Heart left ventricle (tissue), 16 donors: ENCODE results near the gene NDST3. TPM values are rescaled to one million over a fixed set of nuclear protein-coding genes. Genes with fewer than 3 reads are reported as not detected.

Experiments used
- ATAC-seq, 4 donors: fragments of 200-7000 bp; cut with Tn5 transposase; one replicate each; pipeline ENCODE4 v1.9.1; 2020 to 2022; ENCODE audit warnings: moderate library complexity in 4 of 4, mild to moderate bottlenecking in 3 of 4, moderate number of reproducible peaks in 1 of 4
- DNase-seq, 5 donors: peaks; one replicate each; pipeline ENCODE4 v3.0.0-alpha.2; 2020
- H3K27ac ChIP-seq, 12 donors: fragments of 200-600 bp; sonication (generic) in 4 of 12; one replicate each; pipeline versions ENCODE4 v1.5.0 to v1.8.0; 2016 to 2022; ENCODE audit warnings: mild to moderate bottlenecking in 2 of 12
- H3K27me3 ChIP-seq, 9 donors: fragments of 200-600 bp; sonication (generic) in 2 of 9; one replicate each; pipeline versions ENCODE4 v1.5.1 to v1.8.0; 2016 to 2022; ENCODE audit warnings: mild to moderate bottlenecking in 3 of 9
- H3K36me3 ChIP-seq, 9 donors: fragments of 200-600 bp; sonication (generic) in 2 of 9; one replicate each; pipeline versions ENCODE4 v1.5.0 to v1.8.0; 2018 to 2022; ENCODE audit warnings: mild to moderate bottlenecking in 2 of 9
- H3K4me1 ChIP-seq, 12 donors: fragments of 200-600 bp; sonication (generic) in 4 of 12; one replicate each; pipeline versions ENCODE4 v1.5.0 to v1.8.0; 2016 to 2022; ENCODE audit warnings: mild to moderate bottlenecking in 3 of 12
- H3K4me3 ChIP-seq, 12 donors: fragments of 200-600 bp; sonication (generic) in 4 of 12; one replicate each; pipeline versions ENCODE4 v1.5.0 to v1.8.0; 2017 to 2022; ENCODE audit warnings: mild to moderate bottlenecking in 9 of 12, moderate library complexity in 4 of 12
- H3K9me3 ChIP-seq, 12 donors: fragments of 200-600 bp; sonication (generic) in 4 of 12; one replicate each; pipeline versions ENCODE4 v1.5.0 to v1.8.0; 2016 to 2022; ENCODE audit warnings: mild to moderate bottlenecking in 1 of 12
- CTCF ChIP-seq, 12 donors: fragments of 200-600 bp; sonication (generic) in 4 of 12; IDR thresholded peaks; one replicate each; pipeline versions ENCODE4 v1.5.0 to v1.8.0; 2018 to 2022; ENCODE audit warnings: antibody characterized with exemption in 12 of 12, mild to moderate bottlenecking in 5 of 12
- POLR2A ChIP-seq, 2 donors: fragments of 450-650 bp; IDR thresholded peaks; one replicate each; pipeline ENCODE4 v1.6.1; 2017; ENCODE audit warnings: antibody characterized with exemption in 2 of 2, mild to moderate bottlenecking in 2 of 2, moderate library complexity in 2 of 2
- WGBS, 4 donors: extraction: QIAGEN DNeasy Blood & Tissue Kit in 2 of 4; methylation state at CpG; one replicate each; pipeline versions ENCODE4 v1.1.5 to v1.1.7; 2013 to 2018; 5-methylcytosine and 5-hydroxymethylcytosine counted together
- intact Hi-C, 10 donors: fragments of 100-400 bp; cut with DNase I; formaldehyde crosslinking; loops; one replicate each; pipeline versions ENCODE4 v1.11.1 to v1.14.2; 2022
- polyA plus RNA-seq, 2 donors: library from polyadenylated mRNA; stranded (reverse); fragments of 200-250 nt; gene quantifications; one replicate each; pipeline ENCODE4 v1.2.3, GENCODE V29; 2013
- total RNA-seq, 9 donors: library from RNA; depleted of rRNA in 2 of 9; stranded (reverse); fragments of >200 nt in 2 of 9; fragmentation: NEBNext Ultra II Directional in 3 of 9; extraction: Animal tissue kit (Norgen Biotek cat#: 25700) in 3 of 9; gene quantifications; one replicate each; pipeline versions ENCODE4 v1.1.0 to v1.2.4, GENCODE V29; 2016 to 2023
- donor health status: ischemic (EF 13 %, LVEDD 7.1; RV severe dilation, severe dysfunction).
- donor health status: healthy with polysubstance abuse.
- donor health status: DM: no; HTN: yes; CAD: no.
- donor health status: DM: no; HTN: no; CAD: no.
- donor health status: ischemic (EF 25% LVEDD 6.9; RV normal size, moderate dysfunction).
- donor health status: ischemic (EF 25% LVEDD 5.7; RV mildly dilated, moderate dysfunction).
- donor health status: healthy.
- donor health status: DM: yes; HTN: yes; CAD: no.
- donor health status: ischemic (EF 35%, LVEDD 5.7; RV mildly dilated, moderate dysfunction).
- donor health status: nonischemic (EF 11% LVEDD 7.7; RV severe dilation, severe dysfunction).
- donor health status: DM: yes; HTN: yes; CAD: no.
- donor health status: PGD.
- donor health status: ischemic (EF 29% LVEDD 5.4; RV normal size, mild dysfunction).
- donor health status: nonischemic (EF 23%, LVEDD 6.1; RV moderate dilation, normal function).

Gene NDST3
- total and polyA plus RNA-seq, 11 donors: 0.29 TPM; not detected in 10

GRCh38 chr4:118046323-118046722 lies 12.0 kb downstream of the NDST3 start:
- Histone ChIP-seq H3K36me3 (no peaks in the 10 kb centered on the region), H3K4me1 (no peaks in the 10 kb centered on the region), H3K9me3 (peaks cover 0 to 27% (median 10%) of the 10 kb centered on the region in 12 donors), H3K4me3 (no peak overlapping the region), H3K27ac (no peak overlapping the region), H3K27me3 (peaks cover 0 to 4% (median 0%) of the 10 kb centered on the region in 9 donors)
- intact Hi-C loops: no loop called here
- ATAC-seq: no peak
- TF ChIP-seq POLR2A (IDR thresholded peaks at IDR 0.05) (no peak), CTCF (IDR thresholded peaks at IDR 0.05) (no peak)
- 56 to 75% (median 64%) methylated on average over 2 of the region's 2 CpGs for WGBS, 4 donors
- DNase-seq: no peak

GRCh38 chr4:118047043-118047442 lies 12.8 kb downstream of the NDST3 start:
- WGBS, 4 donors: 88 to 94% (median 93%) methylated on average over 3 of the region's 3 CpGs
- ATAC-seq: no peak
- Histone ChIP-seq H3K27me3 (peaks cover 0 to 4% (median 0%) of the 10 kb centered on the region in 9 donors), H3K4me1 (no peaks in the 10 kb centered on the region), H3K9me3 (peaks cover 0 to 27% (median 10%) of the 10 kb centered on the region in 12 donors), H3K4me3 (no peak overlapping the region), H3K27ac (no peak overlapping the region), H3K36me3 (no peaks in the 10 kb centered on the region)
- intact Hi-C loops: no loop called here
- no peak for DNase-seq
- TF ChIP-seq POLR2A (IDR thresholded peaks at IDR 0.05) (no peak), CTCF (IDR thresholded peaks at IDR 0.05) (no peak)

GRCh38 chr4:118058955-118059354 lies 24.7 kb downstream of the NDST3 start:
- ATAC-seq: no peak
- H3K4me1 ChIP-seq: no peaks in the 10 kb centered on the region
- 89 to 96% (median 92%) methylated on average over 2 of the region's 2 CpGs for WGBS, 4 donors
- H3K4me3 ChIP-seq: no peak overlapping the region
- TF ChIP-seq POLR2A (IDR thresholded peaks at IDR 0.05) (no peak), CTCF (IDR thresholded peaks at IDR 0.05) (no peak)
- no peaks in the 10 kb centered on the region for H3K9me3 ChIP-seq
- intact Hi-C loops: no loop called here
- H3K27me3 ChIP-seq: no peaks in the 10 kb centered on the region
- H3K36me3 ChIP-seq: no peaks in the 10 kb centered on the region
- no peak for DNase-seq
- H3K27ac ChIP-seq: no peak overlapping the region

GRCh38 chr4:118059397-118059796 lies 25.1 kb downstream of the NDST3 start:
- DNase-seq (no peak), ATAC-seq (no peak)
- Histone ChIP-seq H3K27me3 (no peaks in the 10 kb centered on the region), H3K9me3 (no peaks in the 10 kb centered on the region), H3K4me3 (no peak overlapping the region), H3K4me1 (no peaks in the 10 kb centered on the region), H3K27ac (no peak overlapping the region), H3K36me3 (no peaks in the 10 kb centered on the region)
- intact Hi-C loops: no loop called here
- WGBS, 4 donors: 72 to 83% (median 76%) methylated on average over 2 of the region's 2 CpGs
- TF ChIP-seq POLR2A (IDR thresholded peaks at IDR 0.05) (no peak), CTCF (IDR thresholded peaks at IDR 0.05) (no peak)
